ENCODE data around the gene CELA3B. TPM values are rescaled to one million over a fixed set of nuclear protein-coding genes. Genes with fewer than 3 reads are reported as not detected.

Gene CELA3B
- total RNA-seq, 2 donors from 2014 or later = 12,815 to 27,120 TPM

- intact Hi-C loops (cut with DNase I) = no loop called here
Observed at GRCh38 chr1:22025368-22026155, 48.7 kb downstream of the CELA3B start.

DNA sequence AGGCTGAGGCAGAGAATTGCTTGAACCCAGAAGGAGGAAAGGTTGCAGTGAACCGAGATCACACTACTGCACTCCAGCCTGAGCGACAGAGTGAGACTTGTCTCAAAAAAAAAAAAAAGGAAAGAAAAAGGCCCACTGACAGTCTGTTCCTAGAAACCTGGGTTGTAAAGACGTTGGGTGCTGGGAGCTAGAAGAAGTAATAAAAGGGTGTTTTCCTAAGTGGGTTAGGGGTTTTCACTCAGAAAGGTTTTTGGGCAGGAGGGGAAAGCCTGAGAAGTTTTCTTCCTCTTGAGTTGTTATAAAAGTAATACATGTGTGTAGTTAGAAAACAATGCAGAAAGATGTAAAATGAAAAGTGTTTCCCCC, 50.1 kb downstream of the CELA3B start:
- intact Hi-C loops (cut with DNase I) = no loop called here

More at GRCh38 chr1:22025368-22026155, 48.7 kb downstream of the CELA3B start:
- H3K9me3 ChIP-seq = no peaks in the 10 kb centered on the region
- 42 to 46% methylated on average over 42 of the region's 42 CpGs for WGBS, 2 donors
- DNase-seq = peak; percentile 67 to 81 (median 78)
- H3K36me3 ChIP-seq (replicated peaks in 1 of 2; ENCODE audit: insufficient read depth in 1 of 2, low read depth in 2 of 2) = peaks cover 0 to 2% of the 10 kb centered on the region in 2 donors
- peak overlapping the region; percentile 85 to 94 (median 90) for H3K27ac ChIP-seq
- no peaks in the 10 kb centered on the region for H3K27me3 ChIP-seq
- H3K4me1 ChIP-seq = peaks cover 24% of the 10 kb centered on the region
- peak overlapping the region; percentile 21 to 23 for H3K4me3 ChIP-seq
- peak; percentile 83 for ATAC-seq
- TF ChIP-seq, protein P1, sequence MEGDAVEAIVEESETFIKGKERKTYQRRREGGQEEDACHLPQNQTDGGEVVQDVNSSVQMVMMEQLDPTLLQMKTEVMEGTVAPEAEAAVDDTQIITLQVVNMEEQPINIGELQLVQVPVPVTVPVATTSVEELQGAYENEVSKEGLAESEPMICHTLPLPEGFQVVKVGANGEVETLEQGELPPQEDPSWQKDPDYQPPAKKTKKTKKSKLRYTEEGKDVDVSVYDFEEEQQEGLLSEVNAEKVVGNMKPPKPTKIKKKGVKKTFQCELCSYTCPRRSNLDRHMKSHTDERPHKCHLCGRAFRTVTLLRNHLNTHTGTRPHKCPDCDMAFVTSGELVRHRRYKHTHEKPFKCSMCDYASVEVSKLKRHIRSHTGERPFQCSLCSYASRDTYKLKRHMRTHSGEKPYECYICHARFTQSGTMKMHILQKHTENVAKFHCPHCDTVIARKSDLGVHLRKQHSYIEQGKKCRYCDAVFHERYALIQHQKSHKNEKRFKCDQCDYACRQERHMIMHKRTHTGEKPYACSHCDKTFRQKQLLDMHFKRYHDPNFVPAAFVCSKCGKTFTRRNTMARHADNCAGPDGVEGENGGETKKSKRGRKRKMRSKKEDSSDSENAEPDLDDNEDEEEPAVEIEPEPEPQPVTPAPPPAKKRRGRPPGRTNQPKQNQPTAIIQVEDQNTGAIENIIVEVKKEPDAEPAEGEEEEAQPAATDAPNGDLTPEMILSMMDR (IDR thresholded peaks at IDR 0.05) = no peak
- TF ChIP-seq POLR2A (IDR thresholded peaks at IDR 0.05) = peak; percentile 59 to 89 (median 81)

DNA sequence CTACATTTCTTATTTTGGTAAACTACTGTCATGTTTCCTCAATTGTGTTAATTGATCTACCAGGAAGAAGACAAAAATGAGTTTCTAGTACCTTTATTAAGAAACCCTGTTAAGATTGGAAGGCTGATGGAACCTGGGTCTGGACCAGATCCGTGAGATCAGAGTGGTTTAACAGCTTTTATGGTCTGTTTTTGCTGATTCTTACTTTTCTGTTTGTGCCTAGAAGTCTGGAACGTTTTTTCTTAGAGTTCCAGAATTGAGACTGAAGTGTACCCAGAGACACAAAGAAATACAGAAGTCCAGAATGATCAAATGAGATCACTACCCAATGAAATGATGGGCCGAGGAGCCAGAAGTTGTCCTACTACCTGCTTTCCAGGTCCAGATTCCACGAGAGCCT, 53.2 kb downstream of the CELA3B start:
- DNase-seq = no peak
- no peaks in the 10 kb centered on the region for H3K9me3 ChIP-seq
- no peak overlapping the region for H3K4me3 ChIP-seq
- H3K4me1 ChIP-seq = no peaks in the 10 kb centered on the region
- H3K27me3 ChIP-seq = no peaks in the 10 kb centered on the region
- intact Hi-C loops (cut with DNase I) = no loop called here
- no peak for ATAC-seq
- TF ChIP-seq, protein P1 (IDR thresholded peaks at IDR 0.05) = no peak
- no peak for TF ChIP-seq POLR2A (IDR thresholded peaks at IDR 0.05)
- no peak overlapping the region for H3K27ac ChIP-seq
- 71 to 75% methylated on average over 4 of the region's 4 CpGs for WGBS, 2 donors
- peaks cover 0 to 2% of the 10 kb centered on the region in 2 donors for H3K36me3 ChIP-seq (replicated peaks in 1 of 2; ENCODE audit: insufficient read depth in 1 of 2, low read depth in 2 of 2)

More for the DNA sequence above, 50.1 kb downstream of the CELA3B start:
- Histone ChIP-seq H3K4me3 (no peak overlapping the region), H3K4me1 (peaks cover 24% of the 10 kb centered on the region), H3K27me3 (no peaks in the 10 kb centered on the region), H3K9me3 (no peaks in the 10 kb centered on the region), H3K27ac (no peak overlapping the region), H3K36me3 (replicated peaks in 1 of 2; ENCODE audit: insufficient read depth in 1 of 2, low read depth in 2 of 2) (peaks cover 0 to 2% of the 10 kb centered on the region in 2 donors)
- 87 to 90% methylated on average over 3 of the region's 3 CpGs for WGBS, 2 donors
- DNase-seq (no peak), ATAC-seq (no peak)
- TF ChIP-seq POLR2A (IDR thresholded peaks at IDR 0.05) = no peak
- TF ChIP-seq, protein P1 (IDR thresholded peaks at IDR 0.05) = no peak

- no peak for ATAC-seq
- Histone ChIP-seq H3K27me3 (no peaks in the 10 kb centered on the region), H3K4me3 (no peak overlapping the region), H3K9me3 (no peaks in the 10 kb centered on the region), H3K27ac (no peak overlapping the region), H3K4me1 (no peaks in the 10 kb centered on the region), H3K36me3 (replicated peaks in 1 of 2; ENCODE audit: insufficient read depth in 1 of 2, low read depth in 2 of 2) (peaks cover 0 to under 1% of the 10 kb centered on the region in 2 donors)
- TF ChIP-seq, protein P1 (IDR thresholded peaks at IDR 0.05) = no peak
- no peak for TF ChIP-seq POLR2A (IDR thresholded peaks at IDR 0.05)
- no peak for DNase-seq
- intact Hi-C loops (cut with DNase I) = no loop called here
- WGBS, 2 donors = 70 to 78% methylated on average over 3 of the region's 3 CpGs
Observed at GRCh38 chr1:22030473-22030872, 53.7 kb downstream of the CELA3B start.

Data from body of pancreas (tissue), 4 donors.